Measurements from ENCODE around the gene SLC35G3.
"Not testable (repeated sequence)": the region's sequence is repeated elsewhere in the genome, so short reads cannot be mapped to it uniquely, and the experiment has no call there.

SLC35G3 gene

DNA sequence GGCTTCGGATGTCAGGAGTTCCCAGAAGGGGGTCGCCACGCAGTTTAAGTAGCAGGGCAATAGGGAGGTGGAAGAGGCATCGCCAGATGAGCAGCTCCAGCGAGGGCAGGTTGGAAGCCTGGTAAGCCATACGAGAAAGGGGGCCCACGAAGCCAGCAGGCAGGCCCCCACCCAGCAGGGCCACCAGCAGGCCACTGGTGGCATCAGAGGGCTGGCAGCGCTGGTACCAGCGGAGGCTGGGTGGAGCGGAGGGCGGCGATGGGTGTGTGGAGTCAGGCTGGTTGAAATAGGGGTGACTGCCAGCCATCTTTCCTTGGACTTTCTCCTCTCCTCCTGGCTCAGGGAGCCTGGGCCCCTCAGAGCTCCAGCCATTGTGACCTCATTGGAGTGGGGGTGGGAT, at the start of gene SLC35G3:
TSS of gene SLC35G3 (minus strand) at position 393 of the 400 bp plus-strand sequence. CDS start at position 307, 86 bp downstream.
- DNase-seq (ENCODE audit: insufficient read length, low spot score); FAIRE-seq: not testable (repeated sequence)

DNA sequence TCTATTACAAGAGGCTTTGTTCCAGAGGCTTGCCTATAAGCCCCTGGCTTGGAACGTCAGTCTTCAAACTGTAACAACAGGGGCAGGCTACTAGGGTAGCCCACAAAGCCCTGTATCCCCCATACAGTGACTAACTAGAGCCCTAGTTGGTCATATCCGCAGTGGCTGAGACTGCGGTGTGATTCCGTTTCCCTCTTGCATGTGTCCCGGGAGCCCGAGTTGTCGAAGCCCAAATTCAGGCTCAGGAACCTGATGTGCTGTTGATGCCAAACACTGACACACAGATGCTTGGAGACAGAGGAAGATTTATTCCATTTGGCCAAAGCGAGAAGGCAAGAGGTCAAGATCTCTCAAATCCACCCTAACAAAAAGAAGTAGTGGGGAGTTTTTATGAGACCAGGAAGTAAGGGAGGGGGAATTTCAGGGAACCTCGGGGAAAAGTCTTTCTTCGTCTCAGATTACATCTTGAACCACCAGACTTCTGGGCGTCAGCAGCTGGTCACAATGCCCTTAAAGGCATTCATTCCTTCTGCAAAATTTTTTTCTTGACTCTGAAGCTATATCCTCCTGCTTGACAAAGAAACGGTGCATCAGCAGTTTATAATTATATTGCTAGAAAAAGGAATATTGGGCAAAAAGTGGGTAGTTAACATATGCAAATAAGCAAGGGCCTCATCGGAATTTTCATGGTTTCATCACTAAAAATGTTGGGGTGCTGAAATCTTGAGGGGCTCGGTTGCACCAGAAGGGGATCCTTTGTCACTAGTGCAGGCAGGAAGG, 49.6 kb upstream of the SLC35G3 start:
- FAIRE-seq, result no peak
- no peak for DNase-seq (ENCODE audit: insufficient read length, low spot score)
- TF ChIP-seq, protein P1, sequence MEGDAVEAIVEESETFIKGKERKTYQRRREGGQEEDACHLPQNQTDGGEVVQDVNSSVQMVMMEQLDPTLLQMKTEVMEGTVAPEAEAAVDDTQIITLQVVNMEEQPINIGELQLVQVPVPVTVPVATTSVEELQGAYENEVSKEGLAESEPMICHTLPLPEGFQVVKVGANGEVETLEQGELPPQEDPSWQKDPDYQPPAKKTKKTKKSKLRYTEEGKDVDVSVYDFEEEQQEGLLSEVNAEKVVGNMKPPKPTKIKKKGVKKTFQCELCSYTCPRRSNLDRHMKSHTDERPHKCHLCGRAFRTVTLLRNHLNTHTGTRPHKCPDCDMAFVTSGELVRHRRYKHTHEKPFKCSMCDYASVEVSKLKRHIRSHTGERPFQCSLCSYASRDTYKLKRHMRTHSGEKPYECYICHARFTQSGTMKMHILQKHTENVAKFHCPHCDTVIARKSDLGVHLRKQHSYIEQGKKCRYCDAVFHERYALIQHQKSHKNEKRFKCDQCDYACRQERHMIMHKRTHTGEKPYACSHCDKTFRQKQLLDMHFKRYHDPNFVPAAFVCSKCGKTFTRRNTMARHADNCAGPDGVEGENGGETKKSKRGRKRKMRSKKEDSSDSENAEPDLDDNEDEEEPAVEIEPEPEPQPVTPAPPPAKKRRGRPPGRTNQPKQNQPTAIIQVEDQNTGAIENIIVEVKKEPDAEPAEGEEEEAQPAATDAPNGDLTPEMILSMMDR (IDR thresholded peaks at IDR 0.05; ENCODE audit: insufficient read depth, missing control alignments), result no peak

DNA sequence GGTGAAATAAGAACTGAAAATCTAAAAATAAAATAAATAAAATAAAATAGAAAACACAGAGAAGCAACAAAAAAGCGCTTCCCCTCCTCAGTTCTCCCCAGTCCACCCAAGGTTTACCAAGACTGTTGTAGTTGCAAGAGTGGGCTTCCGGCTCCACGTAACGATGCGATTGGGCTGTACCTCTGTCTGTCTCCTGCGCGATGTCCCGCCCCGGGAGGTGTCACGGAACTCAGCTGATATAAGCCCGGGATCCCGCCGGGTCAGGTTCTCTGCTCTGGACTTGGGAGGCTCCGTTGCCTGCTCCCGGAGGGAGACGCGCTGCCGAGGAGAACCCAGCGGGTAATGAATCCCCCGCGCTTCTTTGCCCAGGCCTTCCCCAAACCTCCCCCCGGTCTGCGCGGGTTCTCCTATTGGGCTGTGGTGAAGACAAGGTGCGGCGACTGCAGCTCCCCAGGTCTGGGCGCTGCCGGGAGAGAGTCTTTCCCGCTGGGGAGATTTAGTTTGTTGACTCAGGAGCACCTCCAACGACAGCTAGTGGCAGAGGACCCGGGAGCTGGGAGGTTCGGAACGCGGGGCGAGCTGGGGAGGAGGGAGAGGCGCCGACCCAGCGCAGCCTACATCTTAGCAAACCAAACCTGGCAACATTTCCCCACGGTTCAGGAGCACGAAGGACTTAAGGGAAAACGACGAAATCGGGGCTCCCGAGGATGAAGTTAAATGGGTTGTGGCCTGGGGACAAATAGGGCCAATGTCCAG, 48.8 kb upstream of the SLC35G3 start, which contains the start of gene SLFN5:
TSS of gene SLFN5 (plus strand) at position 268 of the 756 bp plus-strand sequence. CDS start 15,619 bp downstream, outside the sequence.
- DNase-seq (ENCODE audit: insufficient read length, low spot score) (no peak), FAIRE-seq (no peak)
- TF ChIP-seq, protein P1 (IDR thresholded peaks at IDR 0.05; ENCODE audit: insufficient read depth, missing control alignments), result no peak

DNA sequence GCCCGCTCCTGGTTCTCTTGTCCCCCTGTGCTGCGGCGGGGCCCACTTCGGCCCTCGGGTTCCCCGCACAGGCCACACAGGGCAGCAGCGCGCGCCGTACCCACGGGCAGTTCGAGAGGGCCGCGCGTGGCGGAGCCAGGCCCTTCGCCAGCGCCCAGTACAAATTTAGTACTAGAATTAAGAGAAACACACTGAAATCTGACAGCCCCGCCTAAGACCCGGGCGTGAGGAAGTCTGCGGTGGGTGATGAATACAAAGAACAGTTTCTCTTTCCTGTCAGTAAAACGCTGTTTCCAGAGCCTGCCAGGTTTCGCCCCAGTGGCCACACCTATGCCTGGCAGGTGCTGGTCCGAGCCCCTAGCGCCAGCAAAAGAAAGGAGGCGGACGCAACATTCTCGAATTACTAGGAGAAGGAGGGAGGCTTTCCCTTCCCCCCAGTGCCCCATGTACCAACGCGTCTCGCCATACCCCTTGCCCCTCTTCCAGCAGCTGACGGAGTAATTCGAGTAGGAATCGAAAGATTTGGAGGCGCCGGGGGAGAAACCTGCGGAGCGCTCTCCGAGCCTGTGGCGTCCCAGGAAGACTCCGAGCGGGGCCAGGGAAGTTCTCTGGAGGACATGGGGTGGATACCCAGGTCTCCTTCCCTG, 48.1 kb upstream of the SLC35G3 start:
- FAIRE-seq, result no peak
- no peak for DNase-seq (ENCODE audit: insufficient read length, low spot score)
- TF ChIP-seq, protein P1 (IDR thresholded peaks at IDR 0.05; ENCODE audit: insufficient read depth, missing control alignments), result no peak

DNA sequence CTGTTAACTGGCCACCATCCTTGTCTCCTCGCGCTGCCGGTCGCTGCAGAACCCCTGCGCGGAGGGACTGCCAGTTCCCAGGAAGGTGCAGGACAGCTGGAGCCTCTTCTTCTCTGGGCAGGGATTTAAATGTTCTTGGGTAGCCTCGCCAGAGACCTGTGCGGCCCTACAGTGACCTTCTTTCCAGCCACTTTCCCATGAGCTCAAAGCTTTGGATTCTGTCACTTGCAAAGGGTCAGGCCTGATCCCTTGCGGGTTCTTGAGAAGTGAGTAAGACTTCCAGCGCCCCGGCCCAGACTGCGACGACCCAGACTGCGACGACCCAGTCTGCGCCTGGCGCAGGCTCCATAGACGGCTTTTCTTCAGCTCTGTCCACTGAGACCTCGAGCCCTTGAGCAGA, 47.3 kb upstream of the SLC35G3 start:
- no peak for FAIRE-seq
- no peak for DNase-seq (ENCODE audit: insufficient read length, low spot score)
- TF ChIP-seq, protein P1 (IDR thresholded peaks at IDR 0.05; ENCODE audit: insufficient read depth, missing control alignments), result no peak

DNA sequence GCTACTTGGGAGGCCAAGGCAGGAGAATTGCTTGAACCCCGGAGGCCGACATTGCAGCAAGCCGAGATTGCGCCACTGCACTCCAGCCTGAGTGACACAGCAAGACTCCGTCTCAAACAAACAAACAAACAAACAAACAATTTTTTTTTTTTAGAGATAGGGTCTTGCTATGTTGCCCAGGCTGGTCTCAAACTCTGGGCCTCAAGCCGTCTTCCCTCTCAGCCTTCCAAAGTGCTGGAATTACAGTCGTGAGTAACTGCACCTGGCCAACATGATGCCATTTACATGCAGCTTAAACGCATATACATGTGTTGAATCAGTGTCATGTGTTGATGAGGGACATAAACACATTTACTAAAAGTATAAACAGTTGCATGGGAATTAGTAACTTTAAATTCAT, 46.7 kb upstream of the SLC35G3 start:
- TF ChIP-seq, protein P1 (IDR thresholded peaks at IDR 0.05; ENCODE audit: insufficient read depth, missing control alignments), result no peak
- no peak for FAIRE-seq

DNA sequence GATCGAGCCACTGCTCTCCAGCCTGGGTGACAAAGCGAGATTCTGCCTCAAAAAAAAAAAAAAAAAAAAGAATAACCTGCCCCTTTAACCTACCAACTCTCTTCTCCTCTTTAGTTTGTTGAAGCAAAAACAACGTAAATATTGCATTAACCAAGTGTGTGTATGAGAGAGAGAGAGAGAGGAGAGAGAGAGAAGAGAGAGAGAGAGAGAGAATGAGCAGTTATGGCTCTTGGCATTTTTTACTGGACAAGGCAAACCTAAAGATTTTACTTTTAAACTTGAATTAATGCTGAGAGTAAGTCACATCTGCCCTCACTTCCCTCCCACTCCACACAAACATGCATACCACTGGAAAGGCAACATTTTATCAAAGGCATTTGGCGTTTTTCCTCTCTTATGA, 45.6 kb upstream of the SLC35G3 start:
- DNase-seq (ENCODE audit: insufficient read length, low spot score) (no peak), FAIRE-seq (no peak)
- TF ChIP-seq, protein P1 (IDR thresholded peaks at IDR 0.05; ENCODE audit: insufficient read depth, missing control alignments), result no peak

More for the DNA sequence above, 46.7 kb upstream of the SLC35G3 start:
- no peak for DNase-seq (ENCODE audit: insufficient read length, low spot score)
